ENCODE results near the gene PTN.

- TF ChIP-seq CTCF (conservative IDR thresholded peaks at IDR 0.05; ENCODE audit: low read length) (no peak), EZH2phosphoT487 (IDR thresholded peaks at IDR 0.05; ENCODE audit: borderline replicate concordance) (no peak)
Observed at GRCh38 chr7:137203351-137203750, 140.2 kb downstream of the PTN start.
